ENCODE data around the gene ZC3H18. TPM values are rescaled to one million over a fixed set of nuclear protein-coding genes. Genes with fewer than 3 reads are reported as not detected.
A peak's percentile ranks its signal among the peaks of the same experiment; 100 is the strongest.

The ZC3H18 gene
- total RNA-seq, 5 donors from 2014 or later (not counting 1 experiment from before 2014, with no cell fraction given), result 87.0 to 111 (median 91.5) TPM

DNA sequence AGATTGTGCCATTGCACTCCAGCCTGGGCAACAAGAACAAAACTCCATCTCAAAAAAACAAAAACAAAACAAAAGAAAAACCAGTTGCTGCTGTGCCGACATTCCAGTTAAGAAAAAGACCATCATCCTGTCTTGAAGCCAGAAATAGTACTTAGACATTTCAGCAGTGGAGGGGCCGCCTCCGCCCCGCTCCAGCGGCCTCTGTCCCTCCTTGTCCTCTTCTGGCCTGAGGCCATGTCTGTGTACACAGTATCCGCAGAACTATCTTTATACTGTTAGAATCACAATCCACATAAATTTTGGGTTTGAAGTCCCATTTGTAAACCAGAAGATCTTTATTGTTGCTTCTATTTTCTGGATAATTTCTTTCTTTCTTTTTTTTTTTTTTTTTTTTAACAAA lies 24.9 kb downstream of the ZC3H18 start:
- Mint-ChIP-seq H3K27me3 (no peaks in the 10 kb centered on the region), H3K36me3 (peaks cover 33% of the 10 kb centered on the region), H3K9me3 (no peaks in the 10 kb centered on the region), H3K4me3 (no peak overlapping the region), H3K27ac (no peak overlapping the region), H3K4me1 (peaks cover 13 to 20% (median 17%) of the 10 kb centered on the region in 3 donors)
- Histone ChIP-seq H3K9me3 (no peaks in the 10 kb centered on the region), H3K27ac (ENCODE audit: low read length) (no peak overlapping the region), H3K36me3 (ENCODE audit: control insufficient read depth in 2 of 2, extremely low read depth in 1 of 2, insufficient read depth in 1 of 2, low read length in 1 of 2) (peaks cover 16 to 49% of the 10 kb centered on the region in 2 donors), H3K4me1 (ENCODE audit: control insufficient read depth in 1 of 2, extremely low read depth in 1 of 2, insufficient read depth in 2 of 2, low read length in 2 of 2) (peaks cover 0 to 8% of the 10 kb centered on the region in 2 experiments), H3K27me3 (replicated peaks in 1 of 2; ENCODE audit: control insufficient read depth in 2 of 2, extremely low read depth in 1 of 2, insufficient read depth in 2 of 2, low read length in 1 of 2) (no peaks in the 10 kb centered on the region), H3K4me3 (ENCODE audit: control insufficient read depth in 1 of 2, extremely low read depth in 1 of 2, low read length in 1 of 2) (no peak overlapping the region)
- 100% methylated on average over 4 of the region's 6 CpGs for WGBS (ENCODE audit: insufficient coverage)
- ChIA-PET POLR2A (no interaction called here), CTCF (no interaction called here)
- DNase-seq (no peak), ATAC-seq (replicated peaks in 1 of 4) (no peak)

DNA sequence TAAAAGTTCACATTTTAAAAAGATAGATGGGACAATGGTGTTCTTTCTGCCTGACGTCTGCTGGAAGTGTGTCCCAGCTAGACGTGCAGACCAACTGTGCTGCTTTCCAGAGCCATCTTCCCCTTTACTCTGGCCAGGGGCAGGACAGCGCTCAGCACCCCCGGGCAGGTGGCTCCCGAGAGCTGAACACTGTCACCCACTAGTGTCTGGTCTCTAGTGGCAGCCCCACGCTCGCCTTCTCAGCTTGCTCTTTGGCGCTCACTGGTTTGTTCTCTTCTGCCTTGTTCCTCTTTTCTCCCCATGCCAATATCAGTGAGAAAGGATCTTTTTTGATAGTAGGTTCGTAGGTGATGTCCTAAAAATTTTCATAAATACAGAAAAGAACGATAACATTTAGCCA lies 25.7 kb downstream of the ZC3H18 start:
- Histone ChIP-seq H3K27me3 (replicated peaks in 1 of 2; ENCODE audit: control insufficient read depth in 2 of 2, extremely low read depth in 1 of 2, insufficient read depth in 2 of 2, low read length in 1 of 2) (no peaks in the 10 kb centered on the region), H3K9me3 (no peaks in the 10 kb centered on the region), H3K27ac (ENCODE audit: low read length) (no peak overlapping the region), H3K4me3 (ENCODE audit: control insufficient read depth in 1 of 2, extremely low read depth in 1 of 2, low read length in 1 of 2) (no peak overlapping the region), H3K36me3 (ENCODE audit: control insufficient read depth in 2 of 2, extremely low read depth in 1 of 2, insufficient read depth in 1 of 2, low read length in 1 of 2) (peaks cover 22 to 52% of the 10 kb centered on the region in 2 donors), H3K4me1 (ENCODE audit: control insufficient read depth in 1 of 2, extremely low read depth in 1 of 2, insufficient read depth in 2 of 2, low read length in 2 of 2) (peaks cover 0 to 7% of the 10 kb centered on the region in 2 experiments)
- Mint-ChIP-seq H3K27me3 (no peaks in the 10 kb centered on the region), H3K4me1 (peaks cover 13 to 18% (median 14%) of the 10 kb centered on the region in 3 donors), H3K9me3 (no peaks in the 10 kb centered on the region), H3K4me3 (no peak overlapping the region), H3K27ac (no peak overlapping the region), H3K36me3 (peaks cover 37% of the 10 kb centered on the region)
- ChIA-PET CTCF (no interaction called here), POLR2A (no interaction called here)
- 90% methylated on average over 3 of the region's 10 CpGs for WGBS (ENCODE audit: insufficient coverage)
- ATAC-seq (replicated peaks in 1 of 4) (no peak), DNase-seq (no peak)

- DNase-seq (no peak), ATAC-seq (replicated peaks in 1 of 4) (no peak)
- peaks cover 21 to 57% of the 10 kb centered on the region in 2 donors for H3K36me3 ChIP-seq (ENCODE audit: control insufficient read depth in 2 of 2, extremely low read depth in 1 of 2, insufficient read depth in 1 of 2, low read length in 1 of 2)
- no peak overlapping the region for H3K27ac Mint-ChIP-seq
- H3K27me3 Mint-ChIP-seq, result no peaks in the 10 kb centered on the region
- H3K9me3 Mint-ChIP-seq, result no peaks in the 10 kb centered on the region
- H3K4me1 ChIP-seq (ENCODE audit: control insufficient read depth in 1 of 2, extremely low read depth in 1 of 2, insufficient read depth in 2 of 2, low read length in 2 of 2), result peaks cover 0 to 7% of the 10 kb centered on the region in 2 experiments
- peaks cover 12 to 17% (median 13%) of the 10 kb centered on the region in 3 donors for H3K4me1 Mint-ChIP-seq
- H3K27ac ChIP-seq (ENCODE audit: low read length), result no peak overlapping the region
- no peak overlapping the region for H3K4me3 Mint-ChIP-seq
- peaks cover 40% of the 10 kb centered on the region for H3K36me3 Mint-ChIP-seq
- CTCF ChIA-PET, result no interaction called here
- H3K4me3 ChIP-seq (ENCODE audit: control insufficient read depth in 1 of 2, extremely low read depth in 1 of 2, low read length in 1 of 2), result no peak overlapping the region
- POLR2A ChIA-PET, result no interaction called here
- no peaks in the 10 kb centered on the region for H3K27me3 ChIP-seq (replicated peaks in 1 of 2; ENCODE audit: control insufficient read depth in 2 of 2, extremely low read depth in 1 of 2, insufficient read depth in 2 of 2, low read length in 1 of 2)
- no peaks in the 10 kb centered on the region for H3K9me3 ChIP-seq
- 67% methylated on average over 1 of the region's 3 CpGs for WGBS (ENCODE audit: insufficient coverage)
Observed at GRCh38 chr16:88596483-88596882, 26.3 kb downstream of the ZC3H18 start.

- ChIA-PET POLR2A (interaction anchor here in 1 of 2 donors (0.6 kb wide), 1 partner anchor 28 kb away, joined by 16 read pairs; no protein-coding TSS in a partner anchor), CTCF (no interaction called here)
- 83% methylated on average over 11 of the region's 21 CpGs for WGBS (ENCODE audit: insufficient coverage)
- Histone ChIP-seq H3K36me3 (ENCODE audit: control insufficient read depth in 2 of 2, extremely low read depth in 1 of 2, insufficient read depth in 1 of 2, low read length in 1 of 2) (peaks cover 27 to 65% of the 10 kb centered on the region in 2 donors), H3K4me1 (ENCODE audit: control insufficient read depth in 1 of 2, extremely low read depth in 1 of 2, insufficient read depth in 2 of 2, low read length in 2 of 2) (no peaks in the 10 kb centered on the region), H3K27ac (ENCODE audit: low read length) (no peak overlapping the region), H3K27me3 (replicated peaks in 1 of 2; ENCODE audit: control insufficient read depth in 2 of 2, extremely low read depth in 1 of 2, insufficient read depth in 2 of 2, low read length in 1 of 2) (no peaks in the 10 kb centered on the region), H3K9me3 (no peaks in the 10 kb centered on the region), H3K4me3 (ENCODE audit: control insufficient read depth in 1 of 2, extremely low read depth in 1 of 2, low read length in 1 of 2) (no peak overlapping the region)
- H3K4me3 Mint-ChIP-seq, result no peak overlapping the region
- no peak for ATAC-seq (replicated peaks in 1 of 4)
- H3K27ac Mint-ChIP-seq, result no peak overlapping the region
- no peak for DNase-seq
- H3K27me3 Mint-ChIP-seq, result no peaks in the 10 kb centered on the region
- H3K9me3 Mint-ChIP-seq, result no peaks in the 10 kb centered on the region
- peaks cover 5 to 9% (median 8%) of the 10 kb centered on the region in 3 donors for H3K4me1 Mint-ChIP-seq
- H3K36me3 Mint-ChIP-seq, result peaks cover 40% of the 10 kb centered on the region
Observed at GRCh38 chr16:88597856-88598491, 27.8 kb downstream of the ZC3H18 start.

GRCh38 chr16:88599092-88599733 lies 29.0 kb downstream of the ZC3H18 start:
- no peak overlapping the region for H3K4me3 Mint-ChIP-seq
- H3K36me3 Mint-ChIP-seq, result peaks cover 37% of the 10 kb centered on the region
- Histone ChIP-seq H3K27me3 (replicated peaks in 1 of 2; ENCODE audit: control insufficient read depth in 2 of 2, extremely low read depth in 1 of 2, insufficient read depth in 2 of 2, low read length in 1 of 2) (no peaks in the 10 kb centered on the region), H3K9me3 (no peaks in the 10 kb centered on the region), H3K36me3 (ENCODE audit: control insufficient read depth in 2 of 2, extremely low read depth in 1 of 2, insufficient read depth in 1 of 2, low read length in 1 of 2) (peaks cover 27 to 55% of the 10 kb centered on the region in 2 donors), H3K27ac (ENCODE audit: low read length) (no peak overlapping the region), H3K4me1 (ENCODE audit: control insufficient read depth in 1 of 2, extremely low read depth in 1 of 2, insufficient read depth in 2 of 2, low read length in 2 of 2) (no peaks in the 10 kb centered on the region), H3K4me3 (ENCODE audit: control insufficient read depth in 1 of 2, extremely low read depth in 1 of 2, low read length in 1 of 2) (no peak overlapping the region)
- ChIA-PET POLR2A (interaction anchor here in 1 of 2 donors (0.6 kb wide), 1 partner anchor 19 kb away, joined by 3 read pairs; no protein-coding TSS in a partner anchor), CTCF (no interaction called here)
- H3K27ac Mint-ChIP-seq, result no peak overlapping the region
- H3K4me1 Mint-ChIP-seq, result peaks cover 2 to 9% (median 5%) of the 10 kb centered on the region in 3 donors
- ATAC-seq (replicated peaks in 1 of 4) (no peak), DNase-seq (peak in 1 of 35 experiments; percentile 19)
- WGBS (ENCODE audit: insufficient coverage), result 96% methylated on average over 9 of the region's 14 CpGs
- H3K9me3 Mint-ChIP-seq, result no peaks in the 10 kb centered on the region
- H3K27me3 Mint-ChIP-seq, result no peaks in the 10 kb centered on the region

DNA sequence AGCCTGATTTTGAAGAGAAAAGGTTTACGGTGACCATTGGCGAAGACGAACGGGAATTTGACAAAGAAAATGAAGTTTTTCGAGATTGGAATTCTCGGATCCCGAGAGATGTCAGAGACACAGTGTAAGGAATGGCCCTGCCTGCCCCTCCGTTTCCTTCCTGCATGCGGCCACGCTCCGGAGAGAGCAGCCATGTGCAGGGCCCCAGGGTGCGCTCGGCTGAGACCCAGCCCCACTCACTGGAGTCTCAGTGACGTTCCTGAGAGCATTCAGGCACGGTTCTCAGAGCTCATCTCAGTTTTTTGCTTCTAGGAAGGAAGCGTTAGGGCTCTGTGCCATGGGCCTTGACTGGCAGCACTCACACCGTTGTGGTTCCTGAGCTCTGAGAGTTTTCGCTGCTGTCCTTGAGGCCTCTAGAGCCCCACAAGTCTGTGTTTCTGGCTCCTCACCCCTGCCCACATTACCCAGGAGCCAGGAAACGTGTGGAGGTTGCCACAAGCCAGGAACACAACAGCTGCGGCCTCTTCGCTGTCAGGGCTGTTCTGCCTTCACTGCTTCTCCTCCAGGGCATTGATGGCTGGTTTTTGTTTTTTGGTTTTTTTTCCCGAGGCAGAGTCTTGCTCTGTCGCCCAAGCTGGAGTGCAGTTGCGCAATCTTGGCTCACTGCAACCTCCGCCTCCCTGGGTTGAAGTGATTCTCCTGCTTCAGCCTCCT lies 29.8 kb downstream of the ZC3H18 start:
- H3K4me3 ChIP-seq (ENCODE audit: control insufficient read depth in 1 of 2, extremely low read depth in 1 of 2, low read length in 1 of 2), result no peak overlapping the region
- H3K9me3 ChIP-seq, result no peaks in the 10 kb centered on the region
- no peak overlapping the region for H3K27ac ChIP-seq (ENCODE audit: low read length)
- peaks cover 27 to 56% of the 10 kb centered on the region in 2 donors for H3K36me3 ChIP-seq (ENCODE audit: control insufficient read depth in 2 of 2, extremely low read depth in 1 of 2, insufficient read depth in 1 of 2, low read length in 1 of 2)
- Mint-ChIP-seq H3K36me3 (peaks cover 37% of the 10 kb centered on the region), H3K27ac (no peak overlapping the region), H3K9me3 (no peaks in the 10 kb centered on the region), H3K4me1 (peaks cover 2 to 9% (median 5%) of the 10 kb centered on the region in 3 donors), H3K4me3 (no peak overlapping the region), H3K27me3 (no peaks in the 10 kb centered on the region)
- no peaks in the 10 kb centered on the region for H3K27me3 ChIP-seq (replicated peaks in 1 of 2; ENCODE audit: control insufficient read depth in 2 of 2, extremely low read depth in 1 of 2, insufficient read depth in 2 of 2, low read length in 1 of 2)
- POLR2A ChIA-PET, result interaction anchor here in 1 of 2 donors (0.6 kb wide), 1 partner anchor 19 kb away, joined by 3 read pairs; no protein-coding TSS in a partner anchor
- DNase-seq (no peak), ATAC-seq (replicated peaks in 1 of 4) (no peak)
- no peaks in the 10 kb centered on the region for H3K4me1 ChIP-seq (ENCODE audit: control insufficient read depth in 1 of 2, extremely low read depth in 1 of 2, insufficient read depth in 2 of 2, low read length in 2 of 2)
- 96% methylated on average over 20 of the region's 25 CpGs for WGBS (ENCODE audit: insufficient coverage)
- CTCF ChIA-PET, result no interaction called here

All from T-cell (primary cell).